ENCODE data around the gene CACNA1D.

Gene CACNA1D

GRCh38 chr3:53774414-53774813 lies 280.0 kb downstream of the CACNA1D start:
- H3K9ac ChIP-seq (ENCODE audit: low read length in 5 of 5): no peak overlapping the region
- H3K4me1 ChIP-seq (ENCODE audit: control insufficient read depth in 5 of 5, insufficient read depth in 5 of 5, low read length in 5 of 5): peaks cover 2 to 17% (median 12%) of the 10 kb centered on the region in 5 donors
- H3K9me3 ChIP-seq (ENCODE audit: control insufficient read depth in 5 of 5, low read length in 5 of 5): no peaks in the 10 kb centered on the region
- no peak overlapping the region for H3K4me3 ChIP-seq (ENCODE audit: low read depth in 1 of 5, low read length in 5 of 5)
- no peaks in the 10 kb centered on the region for H3K36me3 ChIP-seq (ENCODE audit: control insufficient read depth in 5 of 5, insufficient read depth in 5 of 5, low read length in 5 of 5)
- no peak overlapping the region for H3K27ac ChIP-seq (ENCODE audit: low read depth, low read length)
- H3K27me3 ChIP-seq (ENCODE audit: control insufficient read depth in 5 of 5, insufficient read depth in 4 of 5, low read length in 5 of 5): peaks cover 0 to 7% (median 2%) of the 10 kb centered on the region in 5 donors

GRCh38 chr3:53775018-53775417 lies 280.6 kb downstream of the CACNA1D start:
- Histone ChIP-seq H3K36me3 (ENCODE audit: control insufficient read depth in 5 of 5, insufficient read depth in 5 of 5, low read length in 5 of 5) (no peaks in the 10 kb centered on the region), H3K4me1 (ENCODE audit: control insufficient read depth in 5 of 5, insufficient read depth in 5 of 5, low read length in 5 of 5) (peaks cover 2 to 17% (median 12%) of the 10 kb centered on the region in 5 donors), H3K9ac (ENCODE audit: low read length in 5 of 5) (no peak overlapping the region)

GRCh38 chr3:53775834-53776251 lies 281.4 kb downstream of the CACNA1D start:
- no peaks in the 10 kb centered on the region for H3K9me3 ChIP-seq (ENCODE audit: control insufficient read depth in 5 of 5, low read length in 5 of 5)
- H3K4me3 ChIP-seq (ENCODE audit: low read depth in 1 of 5, low read length in 5 of 5): no peak overlapping the region
- no peak overlapping the region for H3K9ac ChIP-seq (ENCODE audit: low read length in 5 of 5)
- H3K27ac ChIP-seq (ENCODE audit: low read depth, low read length): no peak overlapping the region
- no peaks in the 10 kb centered on the region for H3K36me3 ChIP-seq (ENCODE audit: control insufficient read depth in 5 of 5, insufficient read depth in 5 of 5, low read length in 5 of 5)
- H3K27me3 ChIP-seq (ENCODE audit: control insufficient read depth in 5 of 5, insufficient read depth in 4 of 5, low read length in 5 of 5): peaks cover 0 to 7% (median 0%) of the 10 kb centered on the region in 5 donors
- peaks cover 2 to 17% (median 12%) of the 10 kb centered on the region in 5 donors for H3K4me1 ChIP-seq (ENCODE audit: control insufficient read depth in 5 of 5, insufficient read depth in 5 of 5, low read length in 5 of 5)

More at GRCh38 chr3:53775018-53775417, 280.6 kb downstream of the CACNA1D start:
- Histone ChIP-seq H3K27me3 (ENCODE audit: control insufficient read depth in 5 of 5, insufficient read depth in 4 of 5, low read length in 5 of 5) (peaks cover 0 to 7% (median 0%) of the 10 kb centered on the region in 5 donors), H3K9me3 (ENCODE audit: control insufficient read depth in 5 of 5, low read length in 5 of 5) (no peaks in the 10 kb centered on the region), H3K27ac (ENCODE audit: low read depth, low read length) (no peak overlapping the region), H3K4me3 (ENCODE audit: low read depth in 1 of 5, low read length in 5 of 5) (no peak overlapping the region)

- no peak overlapping the region for H3K4me3 ChIP-seq (ENCODE audit: low read depth in 1 of 5, low read length in 5 of 5)
- H3K9me3 ChIP-seq (ENCODE audit: control insufficient read depth in 5 of 5, low read length in 5 of 5): no peaks in the 10 kb centered on the region
- no peaks in the 10 kb centered on the region for H3K36me3 ChIP-seq (ENCODE audit: control insufficient read depth in 5 of 5, insufficient read depth in 5 of 5, low read length in 5 of 5)
- peaks cover 0 to 4% (median 0%) of the 10 kb centered on the region in 5 donors for H3K27me3 ChIP-seq (ENCODE audit: control insufficient read depth in 5 of 5, insufficient read depth in 4 of 5, low read length in 5 of 5)
- no peak overlapping the region for H3K9ac ChIP-seq (ENCODE audit: low read length in 5 of 5)
- H3K27ac ChIP-seq (ENCODE audit: low read depth, low read length): no peak overlapping the region
- peaks cover 2 to 17% (median 12%) of the 10 kb centered on the region in 5 donors for H3K4me1 ChIP-seq (ENCODE audit: control insufficient read depth in 5 of 5, insufficient read depth in 5 of 5, low read length in 5 of 5)
Measured at GRCh38 chr3:53776494-53777101, 282.2 kb downstream of the CACNA1D start.

- no peaks in the 10 kb centered on the region for H3K9me3 ChIP-seq (ENCODE audit: control insufficient read depth in 5 of 5, low read length in 5 of 5)
- no peaks in the 10 kb centered on the region for H3K36me3 ChIP-seq (ENCODE audit: control insufficient read depth in 5 of 5, insufficient read depth in 5 of 5, low read length in 5 of 5)
Measured at GRCh38 chr3:53777468-53777867, 283.1 kb downstream of the CACNA1D start.

GRCh38 chr3:53778153-53778552 lies 283.7 kb downstream of the CACNA1D start:
- Histone ChIP-seq H3K9me3 (ENCODE audit: control insufficient read depth in 5 of 5, low read length in 5 of 5) (no peaks in the 10 kb centered on the region), H3K4me3 (ENCODE audit: low read depth in 1 of 5, low read length in 5 of 5) (no peak overlapping the region), H3K27ac (ENCODE audit: low read depth, low read length) (no peak overlapping the region), H3K9ac (ENCODE audit: low read length in 5 of 5) (no peak overlapping the region), H3K27me3 (ENCODE audit: control insufficient read depth in 5 of 5, insufficient read depth in 4 of 5, low read length in 5 of 5) (no peaks in the 10 kb centered on the region), H3K36me3 (ENCODE audit: control insufficient read depth in 5 of 5, insufficient read depth in 5 of 5, low read length in 5 of 5) (no peaks in the 10 kb centered on the region), H3K4me1 (ENCODE audit: control insufficient read depth in 5 of 5, insufficient read depth in 5 of 5, low read length in 5 of 5) (peaks cover 0 to 11% (median 5%) of the 10 kb centered on the region in 5 donors)

More at GRCh38 chr3:53777468-53777867, 283.1 kb downstream of the CACNA1D start:
- Histone ChIP-seq H3K4me3 (ENCODE audit: low read depth in 1 of 5, low read length in 5 of 5) (no peak overlapping the region), H3K9ac (ENCODE audit: low read length in 5 of 5) (no peak overlapping the region), H3K4me1 (ENCODE audit: control insufficient read depth in 5 of 5, insufficient read depth in 5 of 5, low read length in 5 of 5) (peaks cover 2 to 17% (median 12%) of the 10 kb centered on the region in 5 donors), H3K27me3 (ENCODE audit: control insufficient read depth in 5 of 5, insufficient read depth in 4 of 5, low read length in 5 of 5) (no peaks in the 10 kb centered on the region), H3K27ac (ENCODE audit: low read depth, low read length) (no peak overlapping the region)

- Histone ChIP-seq H3K27ac (ENCODE audit: low read depth, low read length) (no peak overlapping the region), H3K27me3 (ENCODE audit: control insufficient read depth in 5 of 5, insufficient read depth in 4 of 5, low read length in 5 of 5) (no peaks in the 10 kb centered on the region), H3K9ac (ENCODE audit: low read length in 5 of 5) (no peak overlapping the region), H3K4me1 (ENCODE audit: control insufficient read depth in 5 of 5, insufficient read depth in 5 of 5, low read length in 5 of 5) (peaks cover 0 to 2% (median 0%) of the 10 kb centered on the region in 5 donors), H3K9me3 (ENCODE audit: control insufficient read depth in 5 of 5, low read length in 5 of 5) (no peaks in the 10 kb centered on the region), H3K36me3 (ENCODE audit: control insufficient read depth in 5 of 5, insufficient read depth in 5 of 5, low read length in 5 of 5) (no peaks in the 10 kb centered on the region), H3K4me3 (ENCODE audit: low read depth in 1 of 5, low read length in 5 of 5) (no peak overlapping the region)
Measured at GRCh38 chr3:53780171-53780570, 285.8 kb downstream of the CACNA1D start.

GRCh38 chr3:53780806-53781205 lies 286.4 kb downstream of the CACNA1D start:
- Histone ChIP-seq H3K36me3 (ENCODE audit: control insufficient read depth in 5 of 5, insufficient read depth in 5 of 5, low read length in 5 of 5) (no peaks in the 10 kb centered on the region), H3K4me3 (ENCODE audit: low read depth in 1 of 5, low read length in 5 of 5) (no peak overlapping the region), H3K4me1 (ENCODE audit: control insufficient read depth in 5 of 5, insufficient read depth in 5 of 5, low read length in 5 of 5) (peaks cover 0 to 2% (median 0%) of the 10 kb centered on the region in 5 donors), H3K27ac (ENCODE audit: low read depth, low read length) (no peak overlapping the region), H3K9me3 (ENCODE audit: control insufficient read depth in 5 of 5, low read length in 5 of 5) (no peaks in the 10 kb centered on the region), H3K27me3 (ENCODE audit: control insufficient read depth in 5 of 5, insufficient read depth in 4 of 5, low read length in 5 of 5) (no peaks in the 10 kb centered on the region), H3K9ac (ENCODE audit: low read length in 5 of 5) (no peak overlapping the region)

- H3K4me1 ChIP-seq (ENCODE audit: control insufficient read depth in 5 of 5, insufficient read depth in 5 of 5, low read length in 5 of 5): no peaks in the 10 kb centered on the region
- no peak overlapping the region for H3K27ac ChIP-seq (ENCODE audit: low read depth, low read length)
- no peak overlapping the region for H3K9ac ChIP-seq (ENCODE audit: low read length in 5 of 5)
- no peaks in the 10 kb centered on the region for H3K9me3 ChIP-seq (ENCODE audit: control insufficient read depth in 5 of 5, low read length in 5 of 5)
- no peaks in the 10 kb centered on the region for H3K36me3 ChIP-seq (ENCODE audit: control insufficient read depth in 5 of 5, insufficient read depth in 5 of 5, low read length in 5 of 5)
- no peak overlapping the region for H3K4me3 ChIP-seq (ENCODE audit: low read depth in 1 of 5, low read length in 5 of 5)
- peaks cover 0 to 9% (median 5%) of the 10 kb centered on the region in 5 donors for H3K27me3 ChIP-seq (ENCODE audit: control insufficient read depth in 5 of 5, insufficient read depth in 4 of 5, low read length in 5 of 5)
Measured at GRCh38 chr3:53787016-53787415, 292.6 kb downstream of the CACNA1D start.

- Histone ChIP-seq H3K36me3 (ENCODE audit: control insufficient read depth in 5 of 5, insufficient read depth in 5 of 5, low read length in 5 of 5) (no peaks in the 10 kb centered on the region), H3K9ac (ENCODE audit: low read length in 5 of 5) (no peak overlapping the region), H3K9me3 (ENCODE audit: control insufficient read depth in 5 of 5, low read length in 5 of 5) (no peaks in the 10 kb centered on the region), H3K27ac (ENCODE audit: low read depth, low read length) (no peak overlapping the region), H3K27me3 (ENCODE audit: control insufficient read depth in 5 of 5, insufficient read depth in 4 of 5, low read length in 5 of 5) (peaks cover 0 to 9% (median 5%) of the 10 kb centered on the region in 5 donors), H3K4me1 (ENCODE audit: control insufficient read depth in 5 of 5, insufficient read depth in 5 of 5, low read length in 5 of 5) (no peaks in the 10 kb centered on the region), H3K4me3 (ENCODE audit: low read depth in 1 of 5, low read length in 5 of 5) (no peak overlapping the region)
Measured at GRCh38 chr3:53788038-53788437, 293.6 kb downstream of the CACNA1D start.
